Endothelial cell of umbilical vein (primary cell): Measurements from ENCODE around the gene HMGN1.

Source experiments
- CTCF ChIP-seq, 2 donors: IDR thresholded peaks; 1 replicate in 1 of 2; 2 replicates in 1 of 2; pipeline ENCODE4 v1.5.1; 2011; ENCODE audit warnings: low read length in 2 of 2, mild to moderate bottlenecking in 2 of 2, moderate library complexity in 2 of 2, control low read depth in 1 of 2, inconsistent platforms in 1 of 2, low read depth in 1 of 2; ENCODE audit not compliant: insufficient read depth in 1 of 2; ENCODE audit errors: extremely low read depth in 1 of 2
- EZH2 ChIP-seq: IDR thresholded peaks from 2 replicates; pipeline ENCODE4 v1.6.1; 2012; ENCODE audit warnings: borderline replicate concordance, low read depth, mild to moderate bottlenecking, moderate library complexity, low read length, inconsistent platforms; ENCODE audit not compliant: severe bottlenecking
- FOS ChIP-seq: IDR thresholded peaks from 2 replicates; pipeline ENCODE4 v1.6.1; 2011; ENCODE audit warnings: mild to moderate bottlenecking, low read length, moderate library complexity, borderline replicate concordance; ENCODE audit not compliant: insufficient read depth
- GATA2 ChIP-seq: IDR thresholded peaks from 2 replicates; pipeline ENCODE4 v1.7.0; 2011; ENCODE audit warnings: low read depth, mild to moderate bottlenecking, moderate library complexity, mixed read lengths, low read length; ENCODE audit not compliant: insufficient read length, insufficient read depth
- MAX ChIP-seq: IDR thresholded peaks from 2 replicates; pipeline ENCODE4 v1.6.1; 2011; ENCODE audit not compliant: insufficient read depth, insufficient read length
- MYC ChIP-seq: IDR thresholded peaks from one replicate; pipeline ENCODE4 v1.6.1; 2011; ENCODE audit warnings: mild to moderate bottlenecking, low read depth, low read length
- POLR2A ChIP-seq: IDR thresholded peaks from 2 replicates; pipeline ENCODE4 v1.6.1; 2012; ENCODE audit warnings: low read depth, mild to moderate bottlenecking, control low read depth, low read length
- POLR2AphosphoS5 ChIP-seq: IDR thresholded peaks from 2 replicates; pipeline ENCODE4 v1.6.1; 2012; ENCODE audit warnings: low read depth, mild to moderate bottlenecking, control low read depth, low read length, moderate library complexity; ENCODE audit not compliant: insufficient read depth

- TF ChIP-seq GATA2, result no peak
- TF ChIP-seq CTCF (IDR thresholded peaks at IDR 0.05; ENCODE audit: extremely low read depth in 1 of 2, insufficient read depth in 1 of 2, low read depth in 1 of 2, low read length in 2 of 2), result no peak
- TF ChIP-seq EZH2, result no peak
- no peak for TF ChIP-seq MYC
- no peak for TF ChIP-seq POLR2A
- TF ChIP-seq MAX, result no peak
- TF ChIP-seq POLR2AphosphoS5, result no peak
- no peak for TF ChIP-seq FOS
Observed at GRCh38 chr21:39392981-39393380, 44.1 kb upstream of the HMGN1 start.
